SH-SY5Y (cell line): ENCODE measurements around the gene XPR1.

ENCODE experiments used
- GATA2 ChIP-seq: IDR thresholded peaks from 2 replicates; pipeline ENCODE4 v1.6.1; 2011; ENCODE audit warnings: mild to moderate bottlenecking, low read depth, low read length
- GATA3 ChIP-seq: IDR thresholded peaks from 2 replicates; pipeline ENCODE4 v1.6.1; 2011; ENCODE audit warnings: low read depth, mild to moderate bottlenecking, low read length, moderate library complexity

GRCh38 chr1:180786624-180787023 lies 154.8 kb downstream of the XPR1 start:
- no peak for TF ChIP-seq GATA3
- TF ChIP-seq GATA2, result no peak
